Mesenteric fat pad (tissue), 1 donor: ENCODE results near the gene PKIG. TPM values are rescaled to one million over a fixed set of nuclear protein-coding genes. Genes with fewer than 3 reads are reported as not detected.

ENCODE experiments used
- DNase-seq: peaks from one replicate; pipeline ENCODE4 v3.0.0-alpha.2; 2020; ENCODE audit warnings: low spot score
- total RNA-seq: library from RNA; stranded (reverse); fragmentation: NEBNext Ultra II Directional; extraction: Animal tissue kit (Norgen Biotek cat#: 25700); gene quantifications from one replicate; pipeline ENCODE4 v1.2.1, GENCODE V29; 2021
- donor health status: DM: yes; HTN: yes; CAD: no.

PKIG gene
- total RNA-seq, 1 donor from 2014 or later: 50.1 TPM

- DNase-seq: no peak
Observed at GRCh38 chr20:44657875-44658274, 75.5 kb downstream of the PKIG start.

- no peak for DNase-seq
Observed at GRCh38 chr20:44658810-44659209, 76.4 kb downstream of the PKIG start.

- DNase-seq: no peak
Observed at GRCh38 chr20:44659931-44660330, 77.6 kb downstream of the PKIG start.

- DNase-seq: no peak
Observed at GRCh38 chr20:44660581-44660980, 78.2 kb downstream of the PKIG start.

GRCh38 chr20:44662261-44662660 is 79.9 kb downstream of the PKIG start:
- no peak for DNase-seq

- DNase-seq: no peak
Observed at GRCh38 chr20:44664131-44664530, 81.8 kb downstream of the PKIG start.

- DNase-seq: no peak
Observed at GRCh38 chr20:44666066-44666465, 83.7 kb downstream of the PKIG start.

Other genes with a start within 250 kb of the PKIG start
- gene R3HDML, start 245.5 kb upstream of the PKIG start, total RNA-seq: not detected
- gene HNF4A, start 226.9 kb upstream of the PKIG start, total RNA-seq: 0.51 TPM
- gene TTPAL, start 106.7 kb upstream of the PKIG start, total RNA-seq: 19.8 TPM
- 123 TPM for gene SERINC3, start 60.5 kb upstream of the PKIG start, total RNA-seq
- 12.2 TPM for gene ADA, start 69.1 kb downstream of the PKIG start, total RNA-seq
- gene CCN5, start 132.8 kb downstream of the PKIG start, total RNA-seq: 51.5 TPM
- gene KCNK15, start 163.3 kb downstream of the PKIG start, total RNA-seq: 3.1 TPM
- gene RIMS4, start 228.0 kb downstream of the PKIG start, total RNA-seq: 0.29 TPM